ENCODE data around the gene ANXA2R. TPM values are rescaled to one million over a fixed set of nuclear protein-coding genes. Genes with fewer than 3 reads are reported as not detected.
"Not testable (repeated sequence)": the region's sequence is repeated elsewhere in the genome, so short reads cannot be mapped to it uniquely, and the experiment has no call there.

The ANXA2R gene
- polyA plus RNA-seq, 1 experiment: 0.74 TPM

GRCh38 chr5:43075319-43076293, 35.5 kb upstream of the ANXA2R start:
- TF ChIP-seq CTCF (IDR thresholded peaks at IDR 0.05; ENCODE audit: insufficient read depth, low read depth, low read length): no peak
- CTCF ChIA-PET: interaction anchor here (1.5 kb wide), 1 partner anchor 11 kb away, joined by 4 read pairs; no protein-coding TSS in a partner anchor
- no peaks in the 10 kb centered on the region for H3K27me3 ChIP-seq (ENCODE audit: control insufficient read depth, insufficient read depth, low read length)
- H3K36me3 ChIP-seq (ENCODE audit: control insufficient read depth, insufficient read depth, low read length): peaks cover 8% of the 10 kb centered on the region
- POLR2A ChIA-PET: no interaction called here
- no peak overlapping the region for H3K4me3 ChIP-seq (ENCODE audit: low read depth, low read length)
- DNase-seq (ENCODE audit: low read depth): no peak

GRCh38 chr5:43074987-43075318, 34.8 kb upstream of the ANXA2R start:
- DNase-seq (ENCODE audit: low read depth): no peak
- H3K4me3 ChIP-seq (ENCODE audit: low read depth, low read length): no peak overlapping the region
- CTCF ChIA-PET: interaction anchor here (1.5 kb wide), 1 partner anchor 10 kb away, joined by 4 read pairs; no protein-coding TSS in a partner anchor

GRCh38 chr5:43073597-43074546, 33.8 kb upstream of the ANXA2R start:
- peak; percentile 62 for TF ChIP-seq CTCF (IDR thresholded peaks at IDR 0.05; ENCODE audit: insufficient read depth, low read depth, low read length)
- Histone ChIP-seq H3K36me3 (ENCODE audit: control insufficient read depth, insufficient read depth, low read length) (peaks cover 8% of the 10 kb centered on the region), H3K4me3 (ENCODE audit: low read depth, low read length) (no peak overlapping the region), H3K27me3 (ENCODE audit: control insufficient read depth, insufficient read depth, low read length) (no peaks in the 10 kb centered on the region)
- no peak for DNase-seq (ENCODE audit: low read depth)
- ChIA-PET CTCF (interaction anchor here (0.9 to 1.4 kb wide), 5 partner anchors 22 to 316 kb away, joined by 3 to 5 read pairs (median 4); no protein-coding TSS in a partner anchor), POLR2A (no interaction called here)

More at GRCh38 chr5:43074987-43075318, 34.8 kb upstream of the ANXA2R start:
- Histone ChIP-seq H3K36me3 (ENCODE audit: control insufficient read depth, insufficient read depth, low read length) (peaks cover 8% of the 10 kb centered on the region), H3K27me3 (ENCODE audit: control insufficient read depth, insufficient read depth, low read length) (no peaks in the 10 kb centered on the region)
- POLR2A ChIA-PET: no interaction called here
- TF ChIP-seq CTCF (IDR thresholded peaks at IDR 0.05; ENCODE audit: insufficient read depth, low read depth, low read length): no peak

- POLR2A ChIA-PET; H3K4me3 ChIP-seq (ENCODE audit: low read depth, low read length): not testable (repeated sequence)
- CTCF ChIA-PET: interaction anchor here (1.3 kb wide), 1 partner anchor 49 kb away, joined by 3 read pairs; no protein-coding TSS in a partner anchor
Observed at GRCh38 chr5:43069401-43069720, 29.2 kb upstream of the ANXA2R start.

GRCh38 chr5:43068037-43068436, 27.9 kb upstream of the ANXA2R start:
- Histone ChIP-seq H3K4me3 (ENCODE audit: low read depth, low read length) (peak overlapping the region; percentile 66), H3K27me3 (ENCODE audit: control insufficient read depth, insufficient read depth, low read length) (no peaks in the 10 kb centered on the region), H3K36me3 (ENCODE audit: control insufficient read depth, insufficient read depth, low read length) (peaks cover 6% of the 10 kb centered on the region)
- POLR2A ChIA-PET: no interaction called here
- CTCF ChIA-PET: interaction anchor here (0.7 to 2.8 kb wide), 7 partner anchors 30 to 321 kb away, joined by 3 to 9 read pairs (median 3); no protein-coding TSS in a partner anchor
- TF ChIP-seq CTCF (IDR thresholded peaks at IDR 0.05; ENCODE audit: insufficient read depth, low read depth, low read length): no peak
- DNase-seq (ENCODE audit: low read depth): no peak

More at GRCh38 chr5:43069401-43069720, 29.2 kb upstream of the ANXA2R start:
- not testable (repeated sequence) for H3K36me3 ChIP-seq (ENCODE audit: control insufficient read depth, insufficient read depth, low read length); DNase-seq (ENCODE audit: low read depth); H3K27me3 ChIP-seq (ENCODE audit: control insufficient read depth, insufficient read depth, low read length)

All from BJ (cell line).